Loucy (cell line): ENCODE data around the gene CHCHD6.

Experiments used
- CTCF ChIP-seq: fragments of 200-600 bp; sonication (generic); conservative IDR thresholded peaks from 2 replicates; pipeline ENCODE4 v1.5.1; 2014; ENCODE audit warnings: mild to moderate bottlenecking, antibody characterized with exemption, low read length
- EZH2phosphoT487 ChIP-seq: fragments of 200-600 bp; IDR thresholded peaks from 2 replicates; pipeline ENCODE4 v1.6.1; 2018; ENCODE audit warnings: antibody characterized with exemption, mild to moderate bottlenecking, moderate library complexity, borderline replicate concordance

GRCh38 chr3:126889276-126890201 is 185.5 kb downstream of the CHCHD6 start:
- TF ChIP-seq CTCF (no peak), EZH2phosphoT487 (no peak)
